ENCODE measurements around the gene ADH7.

GRCh38 chr4:99399017-99399416 is 36.1 kb downstream of the ADH7 start:
- TF ChIP-seq CTCF (IDR thresholded peaks at IDR 0.05; ENCODE audit: control extremely low read depth in 1 of 3, insufficient read depth in 1 of 3, low read depth in 1 of 3, low read length in 3 of 3) (no peak), ZNF274 (IDR thresholded peaks at IDR 0.05; ENCODE audit: borderline replicate concordance, extremely low read depth, low read length) (no peak)

Measured in H1 (cell line).